Measurements from ENCODE around the gene SPATA6L.

The SPATA6L gene

GRCh38 chr9:4592295-4592694 lies 74.0 kb downstream of the SPATA6L start:
- no peak for DNase-seq (ENCODE audit: extremely low spot score, insufficient read length, low read depth)
- no peak for FAIRE-seq

GRCh38 chr9:4591123-4591500 lies 75.2 kb downstream of the SPATA6L start:
- no peak for FAIRE-seq

GRCh38 chr9:4590430-4591122 lies 75.7 kb downstream of the SPATA6L start:
- FAIRE-seq = no peak
- no peak for DNase-seq (ENCODE audit: extremely low spot score, insufficient read length, low read depth)

More at GRCh38 chr9:4591123-4591500, 75.2 kb downstream of the SPATA6L start:
- DNase-seq (ENCODE audit: extremely low spot score, insufficient read length, low read depth) = no peak

DNA sequence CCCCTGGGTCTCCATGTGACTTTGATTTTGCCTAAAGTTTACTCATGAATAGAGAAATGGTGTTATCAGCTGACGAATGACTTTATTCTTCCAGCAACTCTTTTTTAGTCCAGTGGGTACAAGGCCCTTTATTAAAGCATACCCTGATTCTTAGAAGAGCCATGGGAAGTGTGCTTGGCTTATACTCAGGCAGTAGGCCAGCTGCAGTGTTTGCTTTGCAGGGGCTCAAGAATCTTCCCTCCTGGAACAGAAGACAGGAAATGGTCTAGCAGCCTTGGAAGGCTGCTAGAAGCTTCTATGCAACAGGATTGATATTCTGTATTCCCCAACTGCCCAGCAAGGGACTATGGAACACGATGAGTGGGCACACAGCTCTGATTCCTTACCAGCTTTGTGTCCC lies 77.6 kb downstream of the SPATA6L start:
- DNase-seq (ENCODE audit: extremely low spot score, insufficient read length, low read depth) (no peak), FAIRE-seq (no peak)

- no peak for FAIRE-seq
- no peak for DNase-seq (ENCODE audit: extremely low spot score, insufficient read length, low read depth)
Measured at GRCh38 chr9:4585135-4585534, 81.1 kb downstream of the SPATA6L start.

DNA sequence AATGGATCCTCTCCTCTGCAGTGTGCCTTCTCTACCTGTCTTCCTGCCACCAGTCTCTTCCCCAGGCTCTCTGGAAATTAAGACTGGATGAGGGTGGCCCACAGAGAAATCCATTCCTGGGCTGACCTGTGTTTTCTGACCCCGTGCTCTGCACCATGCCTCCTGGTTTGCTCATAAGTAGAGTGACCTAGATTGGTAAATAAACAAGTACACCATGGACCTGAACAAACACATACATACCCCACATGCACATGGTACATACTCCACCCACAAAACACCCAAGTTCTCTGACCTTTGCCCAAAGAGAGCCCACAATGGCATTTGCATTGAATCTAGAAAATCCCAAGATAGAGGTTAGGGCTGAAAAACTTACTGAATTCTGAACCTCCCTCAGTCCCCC lies 81.6 kb downstream of the SPATA6L start:
- no peak for FAIRE-seq
- no peak for DNase-seq (ENCODE audit: extremely low spot score, insufficient read length, low read depth)

DNA sequence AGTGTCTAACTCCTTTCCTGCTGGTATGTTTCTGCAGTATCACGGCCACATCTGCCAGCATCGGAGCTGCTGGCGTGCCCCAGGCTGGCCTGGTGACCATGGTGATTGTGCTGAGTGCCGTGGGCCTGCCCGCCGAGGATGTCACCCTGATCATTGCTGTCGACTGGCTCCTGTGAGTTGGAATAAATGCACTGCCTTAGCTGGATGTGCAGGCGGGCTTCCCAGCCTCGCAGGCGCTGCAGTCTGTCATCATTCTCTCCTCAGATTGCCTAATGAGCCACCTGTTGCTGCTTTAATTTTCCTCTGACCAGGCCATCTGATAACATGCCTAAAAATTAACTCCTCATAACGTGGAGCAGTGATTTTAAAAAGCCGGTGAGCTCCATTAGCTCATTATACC lies 83.3 kb downstream of the SPATA6L start:
- no peak for DNase-seq (ENCODE audit: extremely low spot score, insufficient read length, low read depth)
- no peak for FAIRE-seq

DNA sequence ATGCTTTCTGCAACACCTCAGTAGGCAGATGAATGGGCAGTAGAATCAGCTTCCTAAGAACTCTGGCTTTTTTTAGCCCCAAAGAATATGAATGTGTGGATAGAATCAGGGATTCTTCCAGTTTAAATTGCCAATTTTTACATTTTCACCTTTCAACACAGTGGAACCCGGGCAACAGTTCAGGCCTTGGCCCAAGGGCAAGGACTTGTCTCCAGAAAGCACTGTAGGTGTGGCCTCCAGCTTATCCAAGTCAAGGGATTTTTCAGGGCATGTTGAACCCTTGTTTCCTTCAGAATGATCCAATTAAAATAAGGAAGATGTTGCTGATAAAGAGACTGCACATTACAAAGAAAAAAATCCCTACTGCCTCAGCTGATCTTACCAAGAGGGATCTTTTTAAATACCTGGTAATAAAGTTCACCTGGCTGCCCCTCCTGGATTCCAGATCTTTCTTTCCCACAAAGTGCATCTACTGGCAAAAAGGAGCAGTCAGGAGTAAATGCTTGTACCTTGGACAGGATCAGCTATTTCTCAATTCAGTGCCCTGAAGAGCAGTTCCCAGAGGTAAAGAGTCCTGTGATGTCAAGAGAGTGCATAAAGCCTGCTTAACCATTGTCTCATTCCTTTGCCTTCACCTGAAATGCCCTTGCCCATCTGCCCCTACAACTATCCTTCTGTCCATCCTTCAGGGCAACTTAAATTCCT lies 84.3 kb downstream of the SPATA6L start:
- no peak for FAIRE-seq

GRCh38 chr9:4581035-4581760 lies 85.1 kb downstream of the SPATA6L start:
- no peak for DNase-seq (ENCODE audit: extremely low spot score, insufficient read length, low read depth)
- no peak for FAIRE-seq

More for the DNA sequence above, 84.3 kb downstream of the SPATA6L start:
- no peak for DNase-seq (ENCODE audit: extremely low spot score, insufficient read length, low read depth)

GRCh38 chr9:4579001-4579400 lies 87.3 kb downstream of the SPATA6L start:
- no peak for DNase-seq (ENCODE audit: extremely low spot score, insufficient read length, low read depth)
- no peak for FAIRE-seq

DNA sequence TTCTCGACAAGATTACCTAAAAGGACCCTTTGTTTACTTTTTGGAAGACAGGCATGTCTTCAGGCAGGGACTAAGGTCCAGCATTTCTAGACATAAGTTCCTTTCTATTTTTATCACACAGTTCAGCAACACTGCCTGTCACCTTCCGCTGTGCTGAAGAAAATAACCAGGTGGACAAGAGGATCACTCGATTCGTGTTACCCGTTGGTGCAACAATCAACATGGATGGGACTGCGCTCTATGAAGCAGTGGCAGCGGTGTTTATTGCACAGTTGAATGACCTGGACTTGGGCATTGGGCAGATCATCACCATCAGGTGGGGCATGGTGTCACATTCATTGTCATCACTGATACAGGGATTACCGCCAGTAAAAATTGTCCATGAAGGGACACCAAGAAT lies 89.8 kb downstream of the SPATA6L start:
- FAIRE-seq (no peak), DNase-seq (ENCODE audit: extremely low spot score, insufficient read length, low read depth) (no peak)

- FAIRE-seq = no peak
Measured at GRCh38 chr9:4575997-4576396, 90.3 kb downstream of the SPATA6L start.

DNA sequence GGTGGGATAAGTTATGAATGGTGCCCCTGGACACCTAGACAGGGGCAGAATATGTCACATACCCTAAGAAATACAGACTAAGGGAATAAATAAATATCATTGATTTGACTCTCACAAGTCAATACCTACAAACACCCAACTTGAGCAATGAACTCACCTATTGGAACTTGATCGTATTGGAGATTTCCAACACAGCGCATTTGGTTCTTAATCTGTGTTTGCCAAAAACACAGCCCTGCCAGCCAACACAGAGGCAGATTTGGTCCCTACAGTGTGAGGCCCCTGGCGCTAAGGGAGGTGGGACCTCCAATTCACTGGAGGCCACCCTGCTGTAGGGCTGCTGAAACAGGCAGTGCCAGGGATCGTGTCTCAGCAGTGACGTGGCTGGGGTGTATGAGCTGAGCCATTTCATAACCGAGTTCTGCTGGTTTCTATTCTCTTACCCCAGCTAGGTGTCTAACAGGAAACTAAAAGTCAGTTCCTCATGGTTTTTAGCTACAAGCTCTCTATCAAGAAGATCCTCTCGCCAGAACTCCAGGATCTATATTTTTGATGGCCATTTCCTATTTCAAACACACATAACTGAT lies 91.5 kb downstream of the SPATA6L start:
- FAIRE-seq (no peak), DNase-seq (ENCODE audit: extremely low spot score, insufficient read length, low read depth) (no peak)

More at GRCh38 chr9:4575997-4576396, 90.3 kb downstream of the SPATA6L start:
- no peak for DNase-seq (ENCODE audit: extremely low spot score, insufficient read length, low read depth)

DNA sequence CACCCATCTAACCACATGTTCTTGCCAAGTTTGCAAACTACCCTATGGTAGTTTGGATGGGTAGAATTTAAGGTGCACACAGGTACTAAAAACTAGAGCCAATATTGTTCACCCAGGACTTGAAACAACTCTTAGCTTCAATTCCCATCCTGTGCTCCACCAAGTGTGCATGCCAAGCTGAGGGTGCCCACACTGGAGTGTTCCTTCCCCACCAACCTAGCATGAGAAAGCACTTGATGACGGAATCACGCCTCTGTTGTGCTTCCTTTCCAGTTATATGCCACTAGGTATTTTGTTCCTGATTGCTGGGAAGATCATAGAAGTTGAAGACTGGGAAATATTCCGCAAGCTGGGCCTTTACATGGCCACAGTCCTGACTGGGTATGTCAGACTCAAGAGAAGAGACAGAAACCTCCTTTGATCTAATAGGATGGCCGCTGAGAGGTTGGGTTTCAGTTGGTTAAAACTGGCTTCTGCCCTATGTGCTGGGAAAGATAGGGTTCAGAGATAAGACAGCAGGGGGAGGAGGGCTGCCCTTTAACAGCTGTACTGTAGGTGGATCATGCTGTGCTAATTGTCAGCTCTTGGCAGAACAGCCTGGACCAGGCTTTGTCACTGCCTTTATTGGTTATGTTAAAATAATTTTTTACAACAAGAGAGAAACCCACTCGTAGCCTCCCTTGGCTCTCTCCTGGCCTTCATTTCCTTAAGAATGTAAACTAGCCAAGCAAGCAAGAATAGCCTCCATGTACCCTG lies 92.5 kb downstream of the SPATA6L start:
- no peak for FAIRE-seq

DNA sequence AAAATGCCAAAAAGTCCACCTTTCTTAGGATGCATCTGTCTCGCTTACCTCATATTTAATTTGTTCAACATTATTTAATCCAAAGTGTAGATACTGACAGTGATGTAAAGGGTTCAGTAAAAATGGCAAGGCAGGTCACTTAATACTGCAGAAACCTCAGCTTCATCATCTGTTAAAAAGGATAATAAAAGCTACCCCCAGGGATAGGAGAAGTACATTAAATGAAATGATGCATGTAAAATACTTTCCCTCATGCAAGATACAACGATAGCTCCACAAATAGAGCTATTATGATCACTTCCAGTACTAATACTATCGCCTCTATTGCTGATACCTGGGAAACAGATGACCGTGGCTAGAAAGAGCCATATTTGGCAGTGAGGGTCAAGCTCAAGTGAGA lies 93.1 kb downstream of the SPATA6L start:
- no peak for FAIRE-seq
- no peak for DNase-seq (ENCODE audit: extremely low spot score, insufficient read length, low read depth)

More for the DNA sequence above, 92.5 kb downstream of the SPATA6L start:
- DNase-seq (ENCODE audit: extremely low spot score, insufficient read length, low read depth) = no peak

DNA sequence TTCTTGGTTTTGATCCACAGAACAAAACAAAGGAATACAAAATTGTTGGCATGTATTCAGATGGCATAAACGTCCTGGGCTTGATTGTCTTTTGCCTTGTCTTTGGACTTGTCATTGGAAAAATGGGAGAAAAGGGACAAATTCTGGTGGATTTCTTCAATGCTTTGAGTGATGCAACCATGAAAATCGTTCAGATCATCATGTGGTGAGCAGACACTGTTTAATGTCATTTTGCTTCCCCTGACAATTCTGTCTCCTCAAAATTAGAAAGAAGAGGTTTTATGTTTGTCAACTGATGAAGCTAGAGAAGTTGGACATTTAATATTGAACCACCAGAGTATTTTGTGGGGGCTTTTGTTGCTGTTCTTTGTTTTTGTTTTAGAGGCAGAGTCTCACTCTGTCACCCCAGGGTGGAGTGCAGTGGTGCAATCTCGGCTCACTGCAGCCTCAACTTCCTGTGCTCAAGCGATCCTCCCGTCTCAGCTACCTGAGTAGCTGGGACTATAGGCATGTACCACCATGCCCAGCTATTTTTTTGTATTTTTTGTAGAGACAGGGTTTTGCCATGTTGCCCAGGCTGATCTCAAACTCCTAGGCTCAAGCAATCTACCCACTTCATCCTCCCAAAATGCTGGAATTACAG lies 94.0 kb downstream of the SPATA6L start:
- DNase-seq (ENCODE audit: extremely low spot score, insufficient read length, low read depth) (no peak), FAIRE-seq (no peak)

DNA sequence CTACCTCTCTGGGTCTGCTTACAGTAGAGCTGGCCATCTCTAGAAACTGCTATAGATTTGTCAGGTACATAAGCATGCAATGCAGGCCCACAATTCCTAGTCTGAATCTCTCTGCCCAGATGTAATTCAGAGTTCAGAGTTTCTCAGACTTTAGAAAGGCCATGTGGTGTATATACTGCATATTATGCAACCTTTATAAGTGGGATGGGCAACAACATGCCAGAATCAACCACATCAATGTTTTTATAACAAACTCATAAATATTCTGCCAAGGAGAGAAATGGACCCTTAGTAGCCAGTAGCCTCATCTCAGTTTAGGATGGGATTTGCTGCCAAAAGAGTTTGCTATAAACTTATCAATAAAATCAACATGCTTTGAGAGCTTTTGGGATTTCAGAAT lies 97.2 kb downstream of the SPATA6L start:
- no peak for FAIRE-seq
- no peak for DNase-seq (ENCODE audit: extremely low spot score, insufficient read length, low read depth)

GRCh38 chr9:4567601-4568000 lies 98.7 kb downstream of the SPATA6L start:
- no peak for DNase-seq (ENCODE audit: extremely low spot score, insufficient read length, low read depth)
- FAIRE-seq = no peak

GRCh38 chr9:4566806-4567205 lies 99.5 kb downstream of the SPATA6L start:
- FAIRE-seq = no peak
- no peak for DNase-seq (ENCODE audit: extremely low spot score, insufficient read length, low read depth)

DNA sequence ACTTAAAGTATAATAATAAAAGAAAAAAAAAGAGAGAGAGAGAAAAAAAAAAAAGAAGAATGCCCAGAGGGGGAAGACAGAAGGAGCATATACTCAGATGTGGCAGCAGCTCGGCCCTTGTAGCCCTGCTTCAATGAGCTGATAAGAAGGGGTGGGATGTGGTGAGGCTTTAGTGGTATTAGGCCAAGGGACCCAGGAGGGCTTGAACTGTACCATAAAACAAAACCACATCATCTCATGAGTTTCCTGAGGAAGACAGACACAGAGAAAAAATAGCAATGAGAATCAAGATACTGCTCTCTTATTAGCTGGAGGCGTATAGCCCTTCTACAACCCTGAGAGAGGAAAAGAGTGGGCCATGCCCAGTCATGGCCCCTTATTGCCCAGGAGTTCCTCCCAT lies 103.2 kb downstream of the SPATA6L start:
- FAIRE-seq (no peak), DNase-seq (ENCODE audit: extremely low spot score, insufficient read length, low read depth) (no peak)

Measured in GM18507 (cell line).